Stimulated activated CD8-positive, alpha-beta memory T cell treated with anti-CD3 and anti-CD28 coated beads, Interleukin-15, amount 100 ng/mL, for 48 hours (primary cell): ENCODE data around the gene RAB36.

Experiments used
- DNase-seq, 2 donors: peaks; one replicate each; pipeline ENCODE4 v3.0.0-alpha.2; 2020; ENCODE audit warnings: low read depth in 2 of 2

The RAB36 gene

GRCh38 chr22:23144932-23145877 lies at the start of gene RAB36:
Gene RAB36, plus strand, starts transcription at chr22:23145477. Its CDS starts 1,140 bp downstream, at chr22:23146617.
- DNase-seq, result peak; percentile 81 to 83

GRCh38 chr22:23095733-23096342 lies 49.4 kb upstream of the RAB36 start:
- no peak for DNase-seq

- DNase-seq, result no peak
These were observed 47.7 kb upstream of the RAB36 start for GRCh38 chr22:23097412-23098229.

- DNase-seq, result no peak
These were observed 47.0 kb upstream of the RAB36 start for GRCh38 chr22:23098230-23098705.

- DNase-seq, result no peak
These were observed 46.4 kb upstream of the RAB36 start for GRCh38 chr22:23098718-23099530.

GRCh38 chr22:23099531-23099804 lies 45.8 kb upstream of the RAB36 start:
- no peak for DNase-seq

GRCh38 chr22:23100124-23100801 lies 45.0 kb upstream of the RAB36 start:
- no peak for DNase-seq

- no peak for DNase-seq
These were observed 43.8 kb upstream of the RAB36 start for GRCh38 chr22:23101524-23101923.

GRCh38 chr22:23102002-23102655 lies 43.1 kb upstream of the RAB36 start:
- DNase-seq, result no peak

- DNase-seq, result no peak
These were observed 42.5 kb upstream of the RAB36 start for GRCh38 chr22:23102776-23103175.

- DNase-seq, result no peak
These were observed 41.9 kb upstream of the RAB36 start for GRCh38 chr22:23103199-23103954.

- no peak for DNase-seq
These were observed 40.9 kb upstream of the RAB36 start for GRCh38 chr22:23104187-23104971.

GRCh38 chr22:23105304-23105703 lies 40.0 kb upstream of the RAB36 start:
- DNase-seq, result no peak

- no peak for DNase-seq
These were observed 39.4 kb upstream of the RAB36 start for GRCh38 chr22:23105919-23106318.

GRCh38 chr22:23106344-23106743 lies 38.9 kb upstream of the RAB36 start:
- no peak for DNase-seq

GRCh38 chr22:23106906-23107367 lies 38.3 kb upstream of the RAB36 start:
- DNase-seq, result no peak

GRCh38 chr22:23107487-23108248 lies 37.6 kb upstream of the RAB36 start:
- DNase-seq, result no peak
